ENCODE data around the gene PRKG1.

The PRKG1 gene

GRCh38 chr10:51767103-51767763 is 692.9 kb downstream of the PRKG1 start:
- Histone ChIP-seq H3K4me1 (no peaks in the 10 kb centered on the region), H3K36me3 (replicated peaks) (no peaks in the 10 kb centered on the region), H3K9me3 (no peaks in the 10 kb centered on the region), H3K4me3 (no peak overlapping the region), H3K27me3 (ENCODE audit: low read depth) (no peaks in the 10 kb centered on the region)
- in situ Hi-C loops (cut with MboI; ENCODE audit: low sequenced_read_pairs) = no loop called here
- no peak for DNase-seq (ENCODE audit: low spot score in 2 of 2)

- Histone ChIP-seq H3K9me3 (no peaks in the 10 kb centered on the region), H3K27me3 (ENCODE audit: low read depth) (no peaks in the 10 kb centered on the region), H3K36me3 (replicated peaks) (no peaks in the 10 kb centered on the region), H3K4me1 (no peaks in the 10 kb centered on the region), H3K4me3 (no peak overlapping the region)
- in situ Hi-C loops (cut with MboI; ENCODE audit: low sequenced_read_pairs) = no loop called here
- DNase-seq (ENCODE audit: low spot score in 2 of 2) = no peak
These were observed 694.7 kb downstream of the PRKG1 start for GRCh38 chr10:51768886-51769465.

- Histone ChIP-seq H3K4me3 (no peak overlapping the region), H3K4me1 (no peaks in the 10 kb centered on the region)
- DNase-seq (ENCODE audit: low spot score in 2 of 2) = no peak
These were observed 696.4 kb downstream of the PRKG1 start for GRCh38 chr10:51770709-51771108.

GRCh38 chr10:51772387-51772786 is 698.1 kb downstream of the PRKG1 start:
- no peaks in the 10 kb centered on the region for H3K9me3 ChIP-seq
- no peaks in the 10 kb centered on the region for H3K36me3 ChIP-seq (replicated peaks)
- no peaks in the 10 kb centered on the region; the same call in none of the 2 replicates for H3K27me3 ChIP-seq (ENCODE audit: low read depth)
- DNase-seq (ENCODE audit: low spot score in 2 of 2) = no peak
- in situ Hi-C loops (cut with MboI; ENCODE audit: low sequenced_read_pairs) = no loop called here
- no peaks in the 10 kb centered on the region for H3K4me1 ChIP-seq
- no peak overlapping the region for H3K4me3 ChIP-seq

More at GRCh38 chr10:51770709-51771108, 696.4 kb downstream of the PRKG1 start:
- H3K9me3 ChIP-seq = no peaks in the 10 kb centered on the region
- H3K27me3 ChIP-seq (ENCODE audit: low read depth) = no peaks in the 10 kb centered on the region; the same call in none of the 2 replicates
- in situ Hi-C loops (cut with MboI; ENCODE audit: low sequenced_read_pairs) = no loop called here
- no peaks in the 10 kb centered on the region for H3K36me3 ChIP-seq (replicated peaks)

- H3K9me3 ChIP-seq = no peaks in the 10 kb centered on the region
- no peaks in the 10 kb centered on the region; the same call in none of the 2 replicates for H3K27me3 ChIP-seq (ENCODE audit: low read depth)
- in situ Hi-C loops (cut with MboI; ENCODE audit: low sequenced_read_pairs) = no loop called here
- H3K4me1 ChIP-seq = no peaks in the 10 kb centered on the region
- H3K36me3 ChIP-seq (replicated peaks) = no peaks in the 10 kb centered on the region
- no peak overlapping the region for H3K4me3 ChIP-seq
- DNase-seq (ENCODE audit: low spot score in 2 of 2) = no peak
These were observed 699.4 kb downstream of the PRKG1 start for GRCh38 chr10:51773681-51774080.

GRCh38 chr10:51783941-51784340 is 709.7 kb downstream of the PRKG1 start:
- no peak for DNase-seq (ENCODE audit: low spot score in 2 of 2)
- Histone ChIP-seq H3K4me1 (no peaks in the 10 kb centered on the region), H3K27me3 (ENCODE audit: low read depth) (no peaks in the 10 kb centered on the region), H3K9me3 (no peaks in the 10 kb centered on the region), H3K4me3 (no peak overlapping the region), H3K36me3 (replicated peaks) (no peaks in the 10 kb centered on the region)
- in situ Hi-C loops (cut with MboI; ENCODE audit: low sequenced_read_pairs) = no loop called here

- no peaks in the 10 kb centered on the region for H3K4me1 ChIP-seq
- no peaks in the 10 kb centered on the region for H3K27me3 ChIP-seq (ENCODE audit: low read depth)
- no peak for DNase-seq (ENCODE audit: low spot score in 2 of 2)
- H3K4me3 ChIP-seq = no peak overlapping the region
- no peaks in the 10 kb centered on the region for H3K36me3 ChIP-seq (replicated peaks)
- H3K9me3 ChIP-seq = no peaks in the 10 kb centered on the region
- in situ Hi-C loops (cut with MboI; ENCODE audit: low sequenced_read_pairs) = no loop called here
These were observed 711.9 kb downstream of the PRKG1 start for GRCh38 chr10:51786016-51786683.

GRCh38 chr10:51786684-51787035 is 712.4 kb downstream of the PRKG1 start:
- in situ Hi-C loops (cut with MboI; ENCODE audit: low sequenced_read_pairs) = no loop called here
- H3K36me3 ChIP-seq (replicated peaks) = no peaks in the 10 kb centered on the region
- H3K9me3 ChIP-seq = no peaks in the 10 kb centered on the region

GRCh38 chr10:51788273-51788672 is 714.0 kb downstream of the PRKG1 start:
- in situ Hi-C loops (cut with MboI; ENCODE audit: low sequenced_read_pairs) = no loop called here

More at GRCh38 chr10:51786684-51787035, 712.4 kb downstream of the PRKG1 start:
- Histone ChIP-seq H3K4me3 (no peak overlapping the region), H3K4me1 (no peaks in the 10 kb centered on the region), H3K27me3 (ENCODE audit: low read depth) (no peaks in the 10 kb centered on the region)
- DNase-seq (ENCODE audit: low spot score in 2 of 2) = no peak

GRCh38 chr10:51789118-51789517 is 714.8 kb downstream of the PRKG1 start:
- H3K4me1 ChIP-seq = no peaks in the 10 kb centered on the region
- in situ Hi-C loops (cut with MboI; ENCODE audit: low sequenced_read_pairs) = no loop called here
- no peaks in the 10 kb centered on the region for H3K9me3 ChIP-seq
- H3K4me3 ChIP-seq = no peak overlapping the region
- no peaks in the 10 kb centered on the region for H3K27me3 ChIP-seq (ENCODE audit: low read depth)
- H3K36me3 ChIP-seq (replicated peaks) = no peaks in the 10 kb centered on the region
- DNase-seq (ENCODE audit: low spot score in 2 of 2) = no peak

More at GRCh38 chr10:51788273-51788672, 714.0 kb downstream of the PRKG1 start:
- Histone ChIP-seq H3K36me3 (replicated peaks) (no peaks in the 10 kb centered on the region), H3K27me3 (ENCODE audit: low read depth) (no peaks in the 10 kb centered on the region), H3K9me3 (no peaks in the 10 kb centered on the region), H3K4me3 (no peak overlapping the region), H3K4me1 (no peaks in the 10 kb centered on the region)
- no peak for DNase-seq (ENCODE audit: low spot score in 2 of 2)

GRCh38 chr10:51789903-51790302 is 715.6 kb downstream of the PRKG1 start:
- Histone ChIP-seq H3K9me3 (no peaks in the 10 kb centered on the region), H3K27me3 (ENCODE audit: low read depth) (no peaks in the 10 kb centered on the region), H3K36me3 (replicated peaks) (no peaks in the 10 kb centered on the region), H3K4me1 (no peaks in the 10 kb centered on the region), H3K4me3 (no peak overlapping the region)
- in situ Hi-C loops (cut with MboI; ENCODE audit: low sequenced_read_pairs) = no loop called here
- DNase-seq (ENCODE audit: low spot score in 2 of 2) = no peak

- no peak for DNase-seq (ENCODE audit: low spot score in 2 of 2)
- H3K9me3 ChIP-seq = no peaks in the 10 kb centered on the region
- no peak overlapping the region for H3K4me3 ChIP-seq
- no peaks in the 10 kb centered on the region for H3K27me3 ChIP-seq (ENCODE audit: low read depth)
- H3K4me1 ChIP-seq = no peaks in the 10 kb centered on the region
- H3K36me3 ChIP-seq (replicated peaks) = no peaks in the 10 kb centered on the region
- in situ Hi-C loops (cut with MboI; ENCODE audit: low sequenced_read_pairs) = no loop called here
These were observed 718.4 kb downstream of the PRKG1 start for GRCh38 chr10:51792678-51793077.

- Histone ChIP-seq H3K36me3 (replicated peaks) (no peaks in the 10 kb centered on the region), H3K9me3 (no peaks in the 10 kb centered on the region), H3K27me3 (ENCODE audit: low read depth) (no peaks in the 10 kb centered on the region), H3K4me3 (no peak overlapping the region), H3K4me1 (no peaks in the 10 kb centered on the region)
- DNase-seq (ENCODE audit: low spot score in 2 of 2) = no peak
- in situ Hi-C loops (cut with MboI; ENCODE audit: low sequenced_read_pairs) = no loop called here
These were observed 725.8 kb downstream of the PRKG1 start for GRCh38 chr10:51800121-51800520.

- DNase-seq (ENCODE audit: low spot score in 2 of 2) = no peak
- H3K9me3 ChIP-seq = no peaks in the 10 kb centered on the region
- no peaks in the 10 kb centered on the region for H3K4me1 ChIP-seq
- H3K4me3 ChIP-seq = no peak overlapping the region
- no peaks in the 10 kb centered on the region for H3K36me3 ChIP-seq (replicated peaks)
- in situ Hi-C loops (cut with MboI; ENCODE audit: low sequenced_read_pairs) = no loop called here
- no peaks in the 10 kb centered on the region for H3K27me3 ChIP-seq (ENCODE audit: low read depth)
These were observed 726.6 kb downstream of the PRKG1 start for GRCh38 chr10:51800725-51801424.

All from HAP-1 (cell line).